A673 (cell line): ENCODE data around the gene APOC3.

ENCODE experiments used
- EZH2 ChIP-seq: fragments of 200-600 bp; sonication (generic); IDR thresholded peaks from 2 replicates; pipeline ENCODE4 v1.6.1; 2017; ENCODE audit warnings: borderline replicate concordance, low read depth, mild to moderate bottlenecking, mixed read lengths, antibody characterized with exemption, low read length; ENCODE audit not compliant: poor library complexity, severe bottlenecking
- TF ChIP-seq, protein P1 (sequence below): fragments of 300-800, 200-600 bp; sonication (generic); conservative IDR thresholded peaks from 2 replicates; pipeline ENCODE4 v1.5.1; 2017; ENCODE audit warnings: low read depth, mild to moderate bottlenecking, antibody characterized with exemption, low read length, moderate library complexity, mixed read lengths

DNA sequence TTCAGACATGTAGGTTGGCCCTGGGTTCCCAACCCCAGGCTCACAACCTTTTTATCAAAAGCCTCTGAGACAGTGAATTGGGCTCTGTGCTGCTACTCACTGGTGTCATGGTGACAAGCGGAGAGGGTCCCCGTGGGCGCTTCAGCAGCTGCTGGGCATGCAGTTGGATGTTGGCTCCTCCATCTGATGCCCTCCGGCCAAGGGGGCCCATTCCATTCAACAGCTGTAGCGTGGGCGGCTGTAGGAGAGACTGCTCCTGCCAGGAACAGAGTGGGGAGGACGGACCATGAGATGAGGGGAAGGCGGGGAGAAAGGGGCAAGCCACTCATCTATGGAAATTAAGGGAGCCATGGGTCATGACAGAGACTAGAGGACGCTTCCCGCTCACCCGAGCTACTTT lies 43.7 kb downstream of the APOC3 start:
- TF ChIP-seq, protein P1, sequence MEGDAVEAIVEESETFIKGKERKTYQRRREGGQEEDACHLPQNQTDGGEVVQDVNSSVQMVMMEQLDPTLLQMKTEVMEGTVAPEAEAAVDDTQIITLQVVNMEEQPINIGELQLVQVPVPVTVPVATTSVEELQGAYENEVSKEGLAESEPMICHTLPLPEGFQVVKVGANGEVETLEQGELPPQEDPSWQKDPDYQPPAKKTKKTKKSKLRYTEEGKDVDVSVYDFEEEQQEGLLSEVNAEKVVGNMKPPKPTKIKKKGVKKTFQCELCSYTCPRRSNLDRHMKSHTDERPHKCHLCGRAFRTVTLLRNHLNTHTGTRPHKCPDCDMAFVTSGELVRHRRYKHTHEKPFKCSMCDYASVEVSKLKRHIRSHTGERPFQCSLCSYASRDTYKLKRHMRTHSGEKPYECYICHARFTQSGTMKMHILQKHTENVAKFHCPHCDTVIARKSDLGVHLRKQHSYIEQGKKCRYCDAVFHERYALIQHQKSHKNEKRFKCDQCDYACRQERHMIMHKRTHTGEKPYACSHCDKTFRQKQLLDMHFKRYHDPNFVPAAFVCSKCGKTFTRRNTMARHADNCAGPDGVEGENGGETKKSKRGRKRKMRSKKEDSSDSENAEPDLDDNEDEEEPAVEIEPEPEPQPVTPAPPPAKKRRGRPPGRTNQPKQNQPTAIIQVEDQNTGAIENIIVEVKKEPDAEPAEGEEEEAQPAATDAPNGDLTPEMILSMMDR: no peak
- no peak for TF ChIP-seq EZH2
